Measurements from ENCODE around the gene LBP. TPM values are rescaled to one million over a fixed set of nuclear protein-coding genes. Genes with fewer than 3 reads are reported as not detected.
"Not testable (repeated sequence)": the region's sequence is repeated elsewhere in the genome, so short reads cannot be mapped to it uniquely, and the experiment has no call there.

Gene LBP
- polyA plus RNA-seq, 1 donor from 2014 or later = not detected

- no peak for TF ChIP-seq MXI1 (conservative IDR thresholded peaks at IDR 0.05; ENCODE audit: poor library complexity, severe bottlenecking)
- TF ChIP-seq POLR2AphosphoS5 (IDR thresholded peaks at IDR 0.05) = no peak
- TF ChIP-seq EZH2 (IDR thresholded peaks at IDR 0.05; ENCODE audit: borderline replicate concordance, insufficient read depth, low read length, poor library complexity, severe bottlenecking) = no peak
- no peak for TF ChIP-seq REST (IDR thresholded peaks at IDR 0.05; ENCODE audit: borderline replicate concordance)
- TF ChIP-seq CTCF (IDR thresholded peaks at IDR 0.05; ENCODE audit: poor library complexity, severe bottlenecking) = no peak
- TF ChIP-seq SMC3 (conservative IDR thresholded peaks at IDR 0.05; ENCODE audit: poor library complexity) = no peak
- TF ChIP-seq TAF1 (IDR thresholded peaks at IDR 0.05; ENCODE audit: low read depth) = no peak
- no peak for TF ChIP-seq RAD21 (conservative IDR thresholded peaks at IDR 0.05)
- TF ChIP-seq EP300 (conservative IDR thresholded peaks at IDR 0.05; ENCODE audit: poor library complexity, severe bottlenecking) = no peak
- Histone ChIP-seq H3K9me3 (ENCODE audit: low read length) (no peaks in the 10 kb centered on the region), H3F3A (ENCODE audit: insufficient read depth, low read length, poor library complexity, severe bottlenecking) (no peaks in the 10 kb centered on the region), H3K79me2 (replicated peaks; ENCODE audit: insufficient read depth, low read length) (no peaks in the 10 kb centered on the region), H2AFZ (ENCODE audit: low read depth, low read length) (no peak overlapping the region), H3K4me2 (ENCODE audit: low read length) (no peak overlapping the region), H3K27me3 (ENCODE audit: insufficient read depth, low read depth, low read length) (no peaks in the 10 kb centered on the region), H4K20me1 (ENCODE audit: insufficient read depth) (no peaks in the 10 kb centered on the region), H3K9ac (ENCODE audit: low read length) (no peak overlapping the region), H3K27ac (ENCODE audit: low read length) (no peak overlapping the region), H3K9me2 (ENCODE audit: insufficient read depth, low read length) (no peaks in the 10 kb centered on the region), H3K4me3 (ENCODE audit: low read length) (no peak overlapping the region), H3K36me3 (ENCODE audit: insufficient read depth, low read length) (no peaks in the 10 kb centered on the region)
These were observed 47.0 kb downstream of the LBP start for GRCh38 chr20:38393259-38393658.

GRCh38 chr20:38395165-38395564 lies 48.9 kb downstream of the LBP start:
- no peak overlapping the region for H3K27ac ChIP-seq (ENCODE audit: low read length)
- H3F3A ChIP-seq (ENCODE audit: insufficient read depth, low read length, poor library complexity, severe bottlenecking) = no peaks in the 10 kb centered on the region
- H4K20me1 ChIP-seq (ENCODE audit: insufficient read depth) = no peaks in the 10 kb centered on the region
- no peaks in the 10 kb centered on the region for H3K36me3 ChIP-seq (ENCODE audit: insufficient read depth, low read length)
- H3K9me2 ChIP-seq (ENCODE audit: insufficient read depth, low read length) = no peaks in the 10 kb centered on the region
- no peak overlapping the region for H3K4me3 ChIP-seq (ENCODE audit: low read length)
- no peak overlapping the region for H3K9ac ChIP-seq (ENCODE audit: low read length)
- H3K79me2 ChIP-seq (replicated peaks; ENCODE audit: insufficient read depth, low read length) = no peaks in the 10 kb centered on the region
- H3K4me2 ChIP-seq (ENCODE audit: low read length) = no peak overlapping the region
- H3K27me3 ChIP-seq (ENCODE audit: insufficient read depth, low read depth, low read length) = no peaks in the 10 kb centered on the region
- TF ChIP-seq EP300 (conservative IDR thresholded peaks at IDR 0.05; ENCODE audit: poor library complexity, severe bottlenecking) = no peak
- TF ChIP-seq MXI1 (conservative IDR thresholded peaks at IDR 0.05; ENCODE audit: poor library complexity, severe bottlenecking) = no peak
- TF ChIP-seq RAD21 (conservative IDR thresholded peaks at IDR 0.05) = no peak
- no peak overlapping the region for H2AFZ ChIP-seq (ENCODE audit: low read depth, low read length)
- H3K9me3 ChIP-seq (ENCODE audit: low read length) = no peaks in the 10 kb centered on the region

- not testable (repeated sequence) for H3K79me2 ChIP-seq (replicated peaks; ENCODE audit: insufficient read depth, low read length); H3K9me3 ChIP-seq (ENCODE audit: low read length); H4K20me1 ChIP-seq (ENCODE audit: insufficient read depth); H3K36me3 ChIP-seq (ENCODE audit: insufficient read depth, low read length); H3F3A ChIP-seq (ENCODE audit: insufficient read depth, low read length, poor library complexity, severe bottlenecking); H3K4me3 ChIP-seq (ENCODE audit: low read length); H3K27me3 ChIP-seq (ENCODE audit: insufficient read depth, low read depth, low read length); H2AFZ ChIP-seq (ENCODE audit: low read depth, low read length); H3K4me2 ChIP-seq (ENCODE audit: low read length); H3K9ac ChIP-seq (ENCODE audit: low read length); H3K9me2 ChIP-seq (ENCODE audit: insufficient read depth, low read length); H3K27ac ChIP-seq (ENCODE audit: low read length)
These were observed 49.6 kb downstream of the LBP start for GRCh38 chr20:38395751-38396395.

Data from neural cell (in vitro differentiated cells).